ENCODE data around the gene VAC14.

GRCh38 chr16:70735141-70735979, 65.6 kb downstream of the VAC14 start:
- TF ChIP-seq FOXM1 (IDR thresholded peaks at IDR 0.05; ENCODE audit: low read depth) (no peak), IRF3 (IDR thresholded peaks at IDR 0.05; ENCODE audit: low read depth, low read length) (no peak), CTCF (IDR thresholded peaks at IDR 0.05) (no peak), NFIC (IDR thresholded peaks at IDR 0.05; ENCODE audit: borderline replicate concordance) (no peak), POLR2AphosphoS5 (IDR thresholded peaks at IDR 0.05; ENCODE audit: low read depth, low read length) (no peak), SMC3 (IDR thresholded peaks at IDR 0.05; ENCODE audit: low read depth, low read length) (no peak), ZBTB33 (IDR thresholded peaks at IDR 0.05; ENCODE audit: borderline replicate concordance, low read depth) (no peak), FOSL2 (IDR thresholded peaks at IDR 0.05; ENCODE audit: borderline replicate concordance, low read depth) (no peak), REST (IDR thresholded peaks at IDR 0.05; ENCODE audit: low read depth, low read length) (no peak), TAF1 (IDR thresholded peaks at IDR 0.05; ENCODE audit: borderline replicate concordance, low read depth, low read length) (no peak), YY1 (IDR thresholded peaks at IDR 0.05; ENCODE audit: low read depth) (no peak), RCOR1 (IDR thresholded peaks at IDR 0.05; ENCODE audit: low read length) (no peak), PBX3 (IDR thresholded peaks at IDR 0.05) (no peak), RAD21 (IDR thresholded peaks at IDR 0.05; ENCODE audit: low read length) (no peak)

Data from SK-N-SH (cell line).